Aorta (tissue), 5 donors: ENCODE data around the gene FBXO34. TPM values are rescaled to one million over a fixed set of nuclear protein-coding genes. Genes with fewer than 3 reads are reported as not detected.
"Not testable (repeated sequence)": the region's sequence is repeated elsewhere in the genome, so short reads cannot be mapped to it uniquely, and the experiment has no call there.

Experiments
- ATAC-seq: fragments of 200-7000 bp; cut with Tn5 transposase; one replicate; pipeline ENCODE4 v1.9.1; 2022; ENCODE audit warnings: moderate library complexity; ENCODE audit not compliant: low FRiP score
- DNase-seq, 2 donors: peaks; one replicate each; pipeline ENCODE4 v3.0.0-alpha.2; 2020
- H3K27ac ChIP-seq, 2 donors: one replicate each; pipeline ENCODE4 v1.5.1; 2013; ENCODE audit warnings: low read length in 2 of 2, mild to moderate bottlenecking in 2 of 2, moderate library complexity in 2 of 2, control low read depth in 1 of 2, inconsistent platforms in 1 of 2, low read depth in 1 of 2
- H3K27me3 ChIP-seq, 2 donors: one replicate each; pipeline ENCODE4 v1.6.1; 2013; ENCODE audit warnings: control low read depth in 1 of 2, low read length in 1 of 2, mild to moderate bottlenecking in 1 of 2, moderate library complexity in 1 of 2; ENCODE audit not compliant: insufficient read depth in 2 of 2, control insufficient read depth in 1 of 2
- H3K36me3 ChIP-seq, 2 donors: one replicate each; pipeline ENCODE4 v1.6.1; 2013; ENCODE audit warnings: control low read depth in 1 of 2, low read length in 1 of 2, mild to moderate bottlenecking in 1 of 2; ENCODE audit not compliant: insufficient read depth in 2 of 2, control insufficient read depth in 1 of 2
- H3K4me1 ChIP-seq, 2 donors: one replicate each; pipeline ENCODE4 v1.6.1; 2013; ENCODE audit warnings: low read length in 2 of 2, control low read depth in 1 of 2, mild to moderate bottlenecking in 1 of 2, moderate library complexity in 1 of 2; ENCODE audit not compliant: insufficient read depth in 2 of 2, control insufficient read depth in 1 of 2
- H3K4me3 ChIP-seq, 2 donors: one replicate each; pipeline ENCODE4 v1.5.1; 2013; ENCODE audit warnings: low read length in 2 of 2, control low read depth in 1 of 2, mild to moderate bottlenecking in 1 of 2
- H3K9me3 ChIP-seq: one replicate; pipeline ENCODE4 v1.6.1; 2013; ENCODE audit warnings: mild to moderate bottlenecking, low read length; ENCODE audit not compliant: control insufficient read depth
- WGBS, 2 donors: extraction: QIAGEN DNeasy Blood & Tissue Kit; methylation state at CpG; one replicate each; pipeline ENCODE4 v1.1.7; 2013; 5-methylcytosine and 5-hydroxymethylcytosine counted together
- intact Hi-C, 2 donors: fragments of 100-400 bp; cut with DNase I; formaldehyde crosslinking; loops; one replicate each; pipeline versions ENCODE4 v1.14.2 to v1.15.0; 2022
- polyA plus RNA-seq, 2 donors: library from polyadenylated mRNA; stranded (reverse); fragments of 200-250 nt; gene quantifications; one replicate each; pipeline ENCODE4 v1.2.3, GENCODE V29; 2013
- total RNA-seq, 2 donors: library from RNA; stranded (reverse); fragmentation: NEBNext Ultra II Directional; extraction: Animal tissue kit (Norgen Biotek cat#: 25700); gene quantifications; one replicate each; pipeline ENCODE4 v1.2.1, GENCODE V29; 2021
- donor health status: healthy with polysubstance abuse.
- donor health status: Bipolar disorder and iron deficiency.
- donor health status: DM: no; HTN: no; CAD: no.
- donor health status: DM: no; HTN: no; CAD: no.
- donor health status: DM: yes; HTN: yes; CAD: no.

FBXO34 gene
- total and polyA plus RNA-seq, 4 donors, result 7.8 to 23.1 (median 15.7) TPM

DNA sequence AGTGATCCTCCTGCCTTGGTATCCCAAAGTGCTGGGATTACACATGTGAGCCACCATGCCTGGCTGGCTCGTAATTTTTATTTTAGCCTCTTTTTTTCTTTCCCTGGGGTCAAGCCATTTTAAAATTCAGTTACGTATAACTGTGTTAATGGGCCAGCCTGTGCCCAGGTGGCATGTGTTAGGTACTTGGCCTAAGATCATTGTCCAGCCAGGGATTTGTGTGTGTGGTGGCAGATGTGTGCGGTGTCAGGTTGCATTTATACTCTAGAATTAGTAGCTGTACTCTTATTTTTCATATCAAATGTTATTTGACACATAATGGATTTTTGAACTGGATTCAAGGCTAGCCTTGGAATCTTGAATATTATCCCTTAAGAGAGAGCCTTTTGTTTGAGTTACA, 69.3 kb downstream of the FBXO34 start:
- intact Hi-C loops, result no loop called here
- H3K9me3 ChIP-seq, result no peaks in the 10 kb centered on the region
- DNase-seq, result no peak
- no peak overlapping the region for H3K4me3 ChIP-seq
- no peaks in the 10 kb centered on the region for H3K4me1 ChIP-seq
- no peak overlapping the region for H3K27ac ChIP-seq
- 88 to 93% methylated on average over 3 of the region's 3 CpGs for WGBS, 2 donors
- H3K36me3 ChIP-seq, result no peaks in the 10 kb centered on the region
- H3K27me3 ChIP-seq, result no peaks in the 10 kb centered on the region
- no peak for ATAC-seq

DNA sequence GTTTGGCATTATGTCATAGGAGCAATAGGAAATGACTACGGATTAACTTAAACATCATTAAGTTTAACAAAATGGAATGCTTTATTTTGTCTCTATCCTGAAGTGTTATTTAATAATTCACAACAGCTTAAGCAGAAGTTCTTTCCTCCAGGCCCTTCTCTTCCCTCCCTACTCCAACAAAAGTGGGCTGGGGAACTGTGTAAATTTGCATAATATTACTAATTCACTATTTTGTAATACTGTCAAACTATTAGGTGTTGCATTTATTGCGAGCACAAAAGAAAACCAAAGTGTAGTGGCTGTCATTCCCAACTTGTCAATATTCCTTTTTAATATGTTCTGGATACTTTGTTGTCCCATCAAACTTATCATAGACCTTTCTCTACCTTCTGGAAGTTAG, 70.6 kb downstream of the FBXO34 start:
- intact Hi-C loops, result no loop called here
- H3K9me3 ChIP-seq, result no peaks in the 10 kb centered on the region
- no peak for DNase-seq
- H3K27ac ChIP-seq, result no peak overlapping the region
- no peaks in the 10 kb centered on the region for H3K4me1 ChIP-seq
- H3K27me3 ChIP-seq, result no peaks in the 10 kb centered on the region
- H3K4me3 ChIP-seq, result no peak overlapping the region
- ATAC-seq, result no peak
- H3K36me3 ChIP-seq, result no peaks in the 10 kb centered on the region
- WGBS, 2 donors, result 89% methylated on average over 2 of the region's 2 CpGs

DNA sequence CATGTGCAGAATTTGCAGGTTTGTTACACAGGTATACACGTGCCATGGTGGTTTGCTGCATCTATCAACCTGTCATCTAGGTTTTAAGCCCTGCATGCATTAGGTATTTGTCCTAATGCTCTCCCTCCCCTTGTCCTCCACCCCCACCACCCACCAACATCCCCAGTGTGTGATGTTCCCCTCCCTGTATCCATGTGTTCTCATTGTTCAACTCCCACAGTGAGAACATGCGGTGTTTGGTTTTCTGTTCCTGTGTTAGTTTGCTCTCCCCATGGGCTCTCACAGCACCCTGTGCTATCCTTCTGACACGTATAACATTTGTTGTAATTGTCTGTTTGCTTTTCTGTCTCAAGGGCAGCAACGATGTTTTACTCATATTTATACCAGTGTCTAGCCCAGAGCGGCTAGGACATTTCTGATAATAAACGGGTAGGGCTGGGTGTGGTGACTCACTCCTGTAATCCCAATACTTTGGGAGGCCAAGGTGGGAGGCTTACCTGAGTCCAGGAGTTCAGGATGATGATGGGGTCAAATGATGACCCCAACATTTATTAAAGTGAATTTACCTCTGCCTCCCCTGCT, 73.5 kb downstream of the FBXO34 start:
- intact Hi-C loops, ATAC-seq: not testable (repeated sequence)

DNA sequence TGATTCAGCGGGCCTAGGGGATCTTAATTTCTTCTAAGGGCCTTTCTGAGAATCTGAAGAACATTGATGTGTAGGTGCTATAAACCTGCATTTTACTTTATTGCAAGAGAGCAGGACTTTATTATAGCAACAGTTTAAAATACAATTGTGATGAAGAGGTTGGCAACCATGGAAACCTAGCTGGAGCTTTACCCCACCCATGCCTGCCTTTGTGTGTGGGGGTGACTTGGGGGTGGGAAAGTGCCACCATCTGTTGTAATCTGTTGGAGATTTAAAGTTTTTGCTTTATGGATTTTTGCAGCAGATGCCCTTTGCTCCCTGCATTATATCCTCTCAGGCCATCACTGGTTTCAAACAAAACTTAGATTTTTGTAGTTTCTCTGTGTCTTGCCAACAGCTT, 75.8 kb downstream of the FBXO34 start:
- Histone ChIP-seq H3K27ac (no peak overlapping the region), H3K4me1 (no peaks in the 10 kb centered on the region), H3K27me3 (no peaks in the 10 kb centered on the region), H3K9me3 (no peaks in the 10 kb centered on the region), H3K36me3 (peaks cover 7 to 10% of the 10 kb centered on the region in 2 donors), H3K4me3 (no peak overlapping the region)
- no peak for DNase-seq
- 96 to 97% methylated on average over 1 of the region's 1 CpG for WGBS, 2 donors
- no peak for ATAC-seq
- intact Hi-C loops, result no loop called here

More for the DNA sequence above, 73.5 kb downstream of the FBXO34 start:
- H3K4me3 ChIP-seq, H3K4me1 ChIP-seq, H3K27me3 ChIP-seq, DNase-seq, H3K36me3 ChIP-seq, H3K27ac ChIP-seq, H3K9me3 ChIP-seq: not testable (repeated sequence)
- 77 to 90% methylated on average over 6 of the region's 6 CpGs for WGBS, 2 donors

DNA sequence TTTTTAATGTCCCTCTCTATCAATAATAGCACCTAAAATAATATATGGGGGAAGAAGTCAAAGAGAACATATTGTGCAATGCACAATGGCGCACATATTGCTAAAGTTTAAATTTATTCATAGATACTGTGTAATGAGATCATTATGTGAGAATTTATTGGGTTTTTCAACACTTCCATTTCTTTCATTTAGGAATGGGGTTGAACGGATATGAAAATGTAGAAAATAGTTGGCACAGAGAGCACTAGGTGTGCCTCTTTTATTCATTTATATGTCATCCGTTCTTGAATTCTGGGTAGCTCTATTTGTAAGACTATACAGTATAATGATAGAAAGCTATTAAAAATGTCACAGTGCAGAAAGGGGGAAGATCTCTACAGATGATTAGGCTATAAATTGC, 76.5 kb downstream of the FBXO34 start:
- H3K9me3 ChIP-seq, result no peaks in the 10 kb centered on the region
- H3K4me1 ChIP-seq, result no peaks in the 10 kb centered on the region
- no peak for ATAC-seq
- whole genome bisulfite sequencing, 2 donors, result 92 to 94% methylated on average over 3 of the region's 3 CpGs
- no peak overlapping the region for H3K4me3 ChIP-seq
- DNase-seq, result no peak
- intact Hi-C loops, result no loop called here
- H3K36me3 ChIP-seq, result peaks cover 7 to 10% of the 10 kb centered on the region in 2 donors
- H3K27ac ChIP-seq, result no peak overlapping the region
- no peaks in the 10 kb centered on the region for H3K27me3 ChIP-seq

DNA sequence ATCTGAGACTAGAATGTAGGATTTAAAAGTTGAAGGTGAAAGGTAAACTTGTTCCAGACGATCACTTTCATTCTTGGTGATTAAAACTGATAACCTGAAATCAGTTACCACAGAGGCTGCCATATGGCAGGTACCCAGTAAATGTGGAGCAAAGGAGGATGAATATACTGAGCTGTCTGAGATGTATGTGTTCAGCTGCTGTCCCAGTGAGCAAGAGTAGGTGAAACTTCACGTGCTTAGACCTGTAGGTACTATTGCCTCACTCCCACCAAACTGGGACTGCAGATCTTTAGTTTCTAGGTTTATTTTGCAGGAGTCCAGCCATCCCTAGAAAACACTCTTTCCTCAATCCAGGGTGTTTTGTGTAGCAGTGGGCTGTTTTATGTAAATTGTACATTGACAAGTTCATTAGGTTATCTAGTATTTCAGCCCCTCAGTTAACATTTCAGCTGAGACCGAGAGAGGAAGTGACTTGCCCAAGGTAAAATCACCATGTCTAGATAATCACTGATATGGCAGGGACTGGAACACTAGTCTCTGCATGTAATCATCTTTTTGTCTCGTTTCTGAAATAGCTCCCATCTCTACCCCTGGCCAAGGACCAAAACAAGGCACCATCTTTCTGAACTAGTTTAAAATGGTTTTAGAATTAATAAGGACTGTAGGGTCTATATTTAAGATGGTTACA, 77.7 kb downstream of the FBXO34 start:
- peaks cover 7 to 10% of the 10 kb centered on the region in 2 donors for H3K36me3 ChIP-seq
- H3K4me3 ChIP-seq, result no peak overlapping the region
- no peak overlapping the region for H3K27ac ChIP-seq
- DNase-seq (no peak), ATAC-seq (no peak)
- H3K4me1 ChIP-seq, result no peaks in the 10 kb centered on the region
- H3K27me3 ChIP-seq, result no peaks in the 10 kb centered on the region
- no peaks in the 10 kb centered on the region for H3K9me3 ChIP-seq
- intact Hi-C loops, result no loop called here
- WGBS, 2 donors, result 69% methylated on average over 4 of the region's 4 CpGs

DNA sequence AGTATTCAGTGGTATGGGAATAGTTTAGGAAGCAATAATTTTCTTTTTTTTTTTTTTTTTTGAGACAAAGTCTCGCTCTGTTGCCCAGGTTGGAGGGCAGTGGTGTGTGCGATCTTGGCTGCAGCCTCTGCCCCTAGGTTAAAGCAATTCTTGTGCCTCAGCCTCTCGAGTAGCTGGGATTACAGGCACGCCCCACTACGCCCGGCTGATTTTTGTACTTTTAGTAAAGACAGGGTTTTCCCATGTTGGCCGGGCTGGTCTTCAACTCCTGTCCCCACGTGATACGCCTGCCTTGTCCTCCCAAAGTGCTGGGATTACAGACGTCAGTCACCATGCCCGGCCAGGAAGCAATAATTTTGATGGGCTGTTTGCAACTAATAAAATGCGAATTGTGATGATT, 78.3 kb downstream of the FBXO34 start:
- no peak overlapping the region for H3K27ac ChIP-seq
- no peaks in the 10 kb centered on the region for H3K4me1 ChIP-seq
- no peaks in the 10 kb centered on the region for H3K27me3 ChIP-seq
- WGBS, 2 donors, result 84 to 86% methylated on average over 12 of the region's 12 CpGs
- peaks cover 7 to 10% of the 10 kb centered on the region in 2 donors for H3K36me3 ChIP-seq
- DNase-seq (no peak), ATAC-seq (no peak)
- H3K9me3 ChIP-seq, result no peaks in the 10 kb centered on the region
- no peak overlapping the region for H3K4me3 ChIP-seq
- intact Hi-C loops, result no loop called here

DNA sequence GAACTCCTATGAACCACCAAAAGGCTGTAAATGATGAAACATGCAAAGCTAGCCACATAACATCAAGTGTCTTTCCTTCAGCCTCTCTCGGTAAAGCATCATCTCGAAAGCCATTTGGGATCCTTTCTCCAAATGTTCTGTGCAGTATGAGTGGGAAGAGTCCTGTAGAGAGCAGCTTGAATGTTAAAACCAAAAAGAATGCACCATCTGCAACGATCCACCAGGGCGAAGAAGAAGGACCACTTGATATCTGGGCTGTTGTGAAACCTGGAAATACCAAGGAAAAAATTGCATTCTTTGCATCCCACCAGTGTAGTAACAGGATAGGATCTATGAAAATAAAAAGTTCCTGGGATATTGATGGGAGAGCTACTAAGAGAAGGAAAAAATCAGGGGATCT, 79.2 kb downstream of the FBXO34 start:
- ATAC-seq, result no peak
- DNase-seq, result no peak
- no peaks in the 10 kb centered on the region for H3K9me3 ChIP-seq
- intact Hi-C loops, result loop anchor here (5.0 to 10.0 kb wide), 3 partner anchors 78 to 138 kb away; partner anchors contain the start of gene FBXO34 (in 1 of the 2)
- no peaks in the 10 kb centered on the region for H3K27me3 ChIP-seq
- no peaks in the 10 kb centered on the region for H3K4me1 ChIP-seq
- H3K36me3 ChIP-seq, result peaks cover 7 to 10% of the 10 kb centered on the region in 2 donors
- H3K27ac ChIP-seq, result no peak overlapping the region
- no peak overlapping the region for H3K4me3 ChIP-seq
- 92 to 95% methylated on average over 4 of the region's 4 CpGs for WGBS, 2 donors

DNA sequence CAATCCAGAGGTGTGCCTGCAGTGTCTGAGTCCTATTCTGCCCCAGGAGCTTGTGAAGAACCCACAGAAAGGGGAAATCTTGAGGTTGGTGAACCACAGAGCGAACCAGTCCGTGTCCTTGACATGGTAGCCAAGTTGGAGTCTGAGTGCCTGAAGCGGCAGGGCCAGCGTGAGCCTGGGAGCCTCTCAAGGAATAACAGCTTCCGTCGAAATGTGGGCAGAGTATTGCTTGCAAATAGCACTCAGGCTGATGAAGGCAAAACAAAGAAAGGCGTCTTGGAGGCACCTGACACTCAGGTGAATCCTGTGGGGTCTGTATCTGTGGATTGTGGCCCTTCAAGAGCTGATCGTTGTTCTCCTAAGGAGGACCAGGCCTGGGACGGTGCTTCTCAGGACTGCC, 79.9 kb downstream of the FBXO34 start:
- H3K27ac ChIP-seq, result no peak overlapping the region
- WGBS, 2 donors, result 92% methylated on average over 9 of the region's 9 CpGs
- H3K9me3 ChIP-seq, result no peaks in the 10 kb centered on the region
- H3K4me3 ChIP-seq, result no peak overlapping the region
- no peaks in the 10 kb centered on the region for H3K4me1 ChIP-seq
- no peak for ATAC-seq
- H3K36me3 ChIP-seq, result peaks cover 7 to 10% of the 10 kb centered on the region in 2 donors
- H3K27me3 ChIP-seq, result no peaks in the 10 kb centered on the region
- DNase-seq, result no peak
- intact Hi-C loops, result loop anchor here (5.0 to 10.0 kb wide), 3 partner anchors 79 to 139 kb away; partner anchors contain the start of gene FBXO34 (in 1 of the 2)
